GM12873 (cell line): ENCODE data around the gene CACNG4.

Experiments used
- TF ChIP-seq, protein P1 (sequence below): IDR thresholded peaks from 2 replicates; pipeline ENCODE4 v1.5.1; 2012; ENCODE audit warnings: low read depth, mild to moderate bottlenecking, moderate library complexity, low read length, control low read depth; ENCODE audit not compliant: insufficient read depth; ENCODE audit errors: missing control alignments

CACNG4 gene

DNA sequence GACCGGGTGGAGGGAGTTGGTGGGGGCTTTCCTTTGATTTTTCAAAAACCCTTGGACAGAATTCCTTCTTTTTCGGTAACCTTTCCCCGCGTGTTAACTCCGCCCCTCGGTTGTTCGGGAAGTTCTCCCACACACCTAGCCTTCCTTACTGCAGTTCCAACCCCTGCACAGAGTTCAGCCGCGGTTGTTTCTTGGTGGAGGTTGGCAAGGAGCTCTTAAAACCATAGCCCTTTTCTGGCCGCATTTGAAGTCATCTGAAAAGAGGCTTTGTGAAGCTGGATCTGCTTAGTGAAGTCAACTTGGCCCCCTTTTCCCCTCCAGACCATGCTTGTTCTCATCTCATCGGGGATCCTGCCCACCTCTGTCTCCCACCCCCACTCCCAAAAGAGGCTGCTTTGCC, 1.8 kb downstream of the CACNG4 start:
- TF ChIP-seq, protein P1, sequence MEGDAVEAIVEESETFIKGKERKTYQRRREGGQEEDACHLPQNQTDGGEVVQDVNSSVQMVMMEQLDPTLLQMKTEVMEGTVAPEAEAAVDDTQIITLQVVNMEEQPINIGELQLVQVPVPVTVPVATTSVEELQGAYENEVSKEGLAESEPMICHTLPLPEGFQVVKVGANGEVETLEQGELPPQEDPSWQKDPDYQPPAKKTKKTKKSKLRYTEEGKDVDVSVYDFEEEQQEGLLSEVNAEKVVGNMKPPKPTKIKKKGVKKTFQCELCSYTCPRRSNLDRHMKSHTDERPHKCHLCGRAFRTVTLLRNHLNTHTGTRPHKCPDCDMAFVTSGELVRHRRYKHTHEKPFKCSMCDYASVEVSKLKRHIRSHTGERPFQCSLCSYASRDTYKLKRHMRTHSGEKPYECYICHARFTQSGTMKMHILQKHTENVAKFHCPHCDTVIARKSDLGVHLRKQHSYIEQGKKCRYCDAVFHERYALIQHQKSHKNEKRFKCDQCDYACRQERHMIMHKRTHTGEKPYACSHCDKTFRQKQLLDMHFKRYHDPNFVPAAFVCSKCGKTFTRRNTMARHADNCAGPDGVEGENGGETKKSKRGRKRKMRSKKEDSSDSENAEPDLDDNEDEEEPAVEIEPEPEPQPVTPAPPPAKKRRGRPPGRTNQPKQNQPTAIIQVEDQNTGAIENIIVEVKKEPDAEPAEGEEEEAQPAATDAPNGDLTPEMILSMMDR = no peak

- TF ChIP-seq, protein P1 = no peak
Observed at GRCh38 chr17:66966704-66967418, 2.4 kb downstream of the CACNG4 start.

- TF ChIP-seq, protein P1 = no peak
Observed at GRCh38 chr17:66967837-66968543, 3.5 kb downstream of the CACNG4 start.

DNA sequence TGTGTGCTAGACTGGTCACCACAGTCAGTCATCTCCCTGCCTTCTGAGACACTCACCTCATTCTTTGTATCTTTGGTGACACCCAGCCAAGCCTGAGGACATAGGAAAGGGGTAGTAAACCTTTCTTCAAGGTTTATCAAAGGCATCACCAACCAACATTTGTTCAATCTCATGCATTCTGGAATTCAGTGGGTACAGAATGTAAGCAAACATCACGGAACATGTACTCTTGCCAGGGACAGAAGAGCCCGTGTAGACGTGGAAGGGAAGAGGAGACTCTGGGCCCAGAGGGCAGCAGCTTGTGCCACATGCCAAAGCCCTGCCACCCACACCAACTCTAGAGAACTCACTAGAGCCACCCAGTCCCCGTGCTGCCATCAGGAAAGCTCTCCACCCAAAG, 4.4 kb downstream of the CACNG4 start:
- TF ChIP-seq, protein P1 = no peak

- TF ChIP-seq, protein P1 = no peak
Observed at GRCh38 chr17:66970140-66970539, 5.6 kb downstream of the CACNG4 start.

DNA sequence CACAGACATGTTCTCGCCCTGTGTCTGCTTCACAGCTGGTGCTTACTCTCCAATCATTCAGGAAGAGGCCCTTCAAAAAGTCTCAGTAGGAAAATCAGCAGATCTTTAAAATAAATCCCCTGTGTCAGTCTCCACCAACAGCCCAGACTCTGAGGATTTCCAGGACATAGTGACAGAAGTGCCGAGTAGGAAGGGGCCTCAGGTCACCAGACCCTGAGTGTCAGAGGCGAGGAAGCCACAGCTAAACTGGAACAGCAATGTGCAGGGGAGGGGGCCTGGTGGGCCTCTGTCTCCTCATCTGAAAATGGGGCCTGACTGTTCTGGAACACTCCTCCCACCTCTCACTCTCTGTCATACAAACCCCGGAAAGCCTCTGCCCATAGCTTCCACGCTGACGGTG, 6.3 kb downstream of the CACNG4 start:
- TF ChIP-seq, protein P1 = no peak

GRCh38 chr17:66971264-66971663, 6.8 kb downstream of the CACNG4 start:
- TF ChIP-seq, protein P1 = no peak
